A673 (cell line): ENCODE measurements around the gene PRKD1. TPM values are rescaled to one million over a fixed set of nuclear protein-coding genes. Genes with fewer than 3 reads are reported as not detected.

Source experiments
- BruUV-seq: library from RNA; stranded (reverse); fragments of 400-500 nt; replicated peaks from 2 replicates; lab custom pipeline; 2021; lab: Mats Ljungman, UMichigan
- CTCF ChIA-PET: fragments of 300-600 bp; sonication (Branson Sonifier 250); formaldehyde crosslinking; loops from one replicate; lab custom pipeline; 2022; ENCODE audit warnings: antibody characterized with exemption; lab: Charles Lee
- POLR2A ChIA-PET: fragments of 300-600 bp; sonication (Branson Sonifier 250); formaldehyde crosslinking; loops from one replicate; lab custom pipeline; 2022; ENCODE audit warnings: antibody characterized with exemption; ENCODE audit not compliant: low non-redundant PET; lab: Charles Lee
- DNase-seq: peaks from one replicate; pipeline ENCODE4 v3.0.0-alpha.2; 2015; ENCODE audit warnings: low spot score
- H3K27ac ChIP-seq: fragments of 200-600 bp; sonication (generic); 2 replicates; pipeline ENCODE4 v1.5.1; 2016; ENCODE audit warnings: mixed run types, low read depth, mild to moderate bottlenecking, mixed read lengths, antibody characterized with exemption, low read length; ENCODE audit not compliant: poor library complexity, severe bottlenecking
- H3K27me3 ChIP-seq: fragments of 200-600 bp; sonication (generic); replicated peaks from 2 replicates; pipeline ENCODE4 v1.6.1; 2017; ENCODE audit warnings: mixed run types, low read depth, mild to moderate bottlenecking, mixed read lengths, antibody characterized with exemption, low read length; ENCODE audit not compliant: insufficient read depth, poor library complexity
- H3K36me3 ChIP-seq: fragments of 200-600 bp; sonication (generic); 2 replicates; pipeline ENCODE4 v1.6.1; 2016; ENCODE audit warnings: mixed run types, mild to moderate bottlenecking, mixed read lengths, antibody characterized with exemption, low read length; ENCODE audit not compliant: insufficient read depth, poor library complexity, severe bottlenecking
- H3K4me1 ChIP-seq: fragments of 200-600 bp; sonication (generic); 2 replicates; pipeline ENCODE4 v1.6.1; 2017; ENCODE audit warnings: mixed run types, mild to moderate bottlenecking, mixed read lengths, antibody characterized with exemption, low read length; ENCODE audit not compliant: insufficient read depth, poor library complexity, severe bottlenecking
- H3K4me3 ChIP-seq: fragments of 200-600 bp; sonication (generic); 2 replicates; pipeline ENCODE4 v1.5.1; 2016; ENCODE audit warnings: low read depth, mixed run types, mild to moderate bottlenecking, mixed read lengths, low read length; ENCODE audit not compliant: poor library complexity, severe bottlenecking
- H3K9me3 ChIP-seq: fragments of 200-600 bp; sonication (generic); 2 replicates; pipeline ENCODE4 v1.6.1; 2016; ENCODE audit warnings: mixed run types, low read depth, mild to moderate bottlenecking, mixed read lengths, antibody characterized with exemption, low read length; ENCODE audit not compliant: poor library complexity, severe bottlenecking
- CTCF ChIP-seq: fragments of 300-800, 200-600 bp; sonication (generic); conservative IDR thresholded peaks from 2 replicates; pipeline ENCODE4 v1.5.1; 2017; ENCODE audit warnings: low read depth, mild to moderate bottlenecking, antibody characterized with exemption, low read length, moderate library complexity, mixed read lengths
- EZH2 ChIP-seq: fragments of 200-600 bp; sonication (generic); IDR thresholded peaks from 2 replicates; pipeline ENCODE4 v1.6.1; 2017; ENCODE audit warnings: borderline replicate concordance, low read depth, mild to moderate bottlenecking, mixed read lengths, antibody characterized with exemption, low read length; ENCODE audit not compliant: poor library complexity, severe bottlenecking
- intact Hi-C: fragments of 100-400 bp; cut with micrococcal nuclease; formaldehyde crosslinking; loops from one replicate; pipeline ENCODE4 v1.10.0; 2022; ENCODE audit not compliant: unreplicated experiment
- total RNA-seq: library from RNA; stranded (reverse); gene quantifications from 2 replicates; pipeline ENCODE4 v1.2.3, GENCODE V29; 2021

The PRKD1 gene
- total RNA-seq, 1 experiment from 2014 or later = 45.7 TPM

GRCh38 chr14:29800961-29801360 is 126.7 kb downstream of the PRKD1 start:
- ChIA-PET CTCF (no interaction called here), POLR2A (no interaction called here)
- H3K9me3 ChIP-seq = no peaks in the 10 kb centered on the region
- DNase-seq = peak; percentile 40
- intact Hi-C loops = no loop called here
- no peak overlapping the region for H3K27ac ChIP-seq
- no peaks in the 10 kb centered on the region for H3K27me3 ChIP-seq
- H3K36me3 ChIP-seq = no peaks in the 10 kb centered on the region
- TF ChIP-seq CTCF (peak; percentile 43; the same call in 1 of the 2 replicates), EZH2 (no peak)
- H3K4me1 ChIP-seq = peaks cover 51% of the 10 kb centered on the region
- no TSS peak for BruUV-seq
- no peak overlapping the region for H3K4me3 ChIP-seq

- no TSS peak for BruUV-seq
- CTCF ChIA-PET = no interaction called here
Observed at GRCh38 chr14:29799464-29800095, 128.1 kb downstream of the PRKD1 start.

GRCh38 chr14:29798811-29799210 is 128.8 kb downstream of the PRKD1 start:
- no peak for TF ChIP-seq EZH2
- TF ChIP-seq CTCF = no peak
- H3K36me3 ChIP-seq = no peaks in the 10 kb centered on the region
- H3K27me3 ChIP-seq = no peaks in the 10 kb centered on the region
- no TSS peak for BruUV-seq
- no peaks in the 10 kb centered on the region for H3K9me3 ChIP-seq
- H3K4me3 ChIP-seq = no peak overlapping the region
- peak overlapping the region; percentile 5 for H3K27ac ChIP-seq
- ChIA-PET POLR2A (no interaction called here), CTCF (no interaction called here)
- H3K4me1 ChIP-seq = peaks cover 44% of the 10 kb centered on the region
- DNase-seq = no peak
- intact Hi-C loops = no loop called here

More at GRCh38 chr14:29799464-29800095, 128.1 kb downstream of the PRKD1 start:
- intact Hi-C loops = no loop called here
- Histone ChIP-seq H3K27me3 (no peaks in the 10 kb centered on the region), H3K4me3 (peak overlapping the region; percentile 13), H3K36me3 (no peaks in the 10 kb centered on the region), H3K4me1 (peaks cover 42% of the 10 kb centered on the region), H3K9me3 (no peaks in the 10 kb centered on the region), H3K27ac (peak overlapping the region; percentile 5)
- TF ChIP-seq CTCF = no peak
- TF ChIP-seq EZH2 = no peak
- peak; percentile 39 for DNase-seq
- POLR2A ChIA-PET = no interaction called here
